IPS-20b (cell line): ENCODE results near the gene KCTD15.
"Not testable (repeated sequence)": the region's sequence is repeated elsewhere in the genome, so short reads cannot be mapped to it uniquely, and the experiment has no call there.

Source experiments
- H3K27ac ChIP-seq: one replicate; pipeline ENCODE4 v1.5.1; 2013; ENCODE audit warnings: low read length
- H3K27me3 ChIP-seq: 2 replicates; pipeline ENCODE4 v1.6.1; 2013; ENCODE audit warnings: mild to moderate bottlenecking, low read length, inconsistent platforms; ENCODE audit not compliant: insufficient read depth
- H3K36me3 ChIP-seq: 2 replicates; pipeline ENCODE4 v1.6.1; 2013; ENCODE audit warnings: low read depth, mild to moderate bottlenecking, inconsistent platforms, low read length, moderate library complexity; ENCODE audit not compliant: insufficient read depth
- H3K4me1 ChIP-seq: 2 replicates; pipeline ENCODE4 v1.6.1; 2013; ENCODE audit warnings: mild to moderate bottlenecking, control low read depth, inconsistent platforms, low read length, moderate library complexity; ENCODE audit not compliant: insufficient read depth
- H3K4me3 ChIP-seq: 2 replicates; pipeline ENCODE4 v1.5.1; 2013; ENCODE audit warnings: mild to moderate bottlenecking, low read length, inconsistent platforms
- H3K9ac ChIP-seq: 2 replicates; pipeline ENCODE4 v1.6.1; 2013; ENCODE audit warnings: low read depth, mild to moderate bottlenecking, inconsistent platforms, low read length, moderate library complexity
- H3K9me3 ChIP-seq: 2 replicates; pipeline ENCODE4 v1.6.1; 2013; ENCODE audit warnings: mild to moderate bottlenecking, low read depth, low read length, inconsistent platforms; ENCODE audit not compliant: insufficient read depth

The KCTD15 gene

GRCh38 chr19:33810821-33811220 lies 14.2 kb downstream of the KCTD15 start:
- no peak overlapping the region for H3K27ac ChIP-seq
- no peaks in the 10 kb centered on the region for H3K4me1 ChIP-seq
- H3K4me3 ChIP-seq, result no peak overlapping the region
- H3K9me3 ChIP-seq, result no peaks in the 10 kb centered on the region
- no peak overlapping the region for H3K9ac ChIP-seq
- no peaks in the 10 kb centered on the region for H3K27me3 ChIP-seq
- peaks cover 77% of the 10 kb centered on the region for H3K36me3 ChIP-seq

GRCh38 chr19:33811246-33811645 lies 14.6 kb downstream of the KCTD15 start:
- Histone ChIP-seq H3K4me1 (no peaks in the 10 kb centered on the region), H3K4me3 (no peak overlapping the region), H3K9me3 (no peaks in the 10 kb centered on the region), H3K27ac (no peak overlapping the region), H3K27me3 (no peaks in the 10 kb centered on the region), H3K9ac (no peak overlapping the region), H3K36me3 (peaks cover 73% of the 10 kb centered on the region)

DNA sequence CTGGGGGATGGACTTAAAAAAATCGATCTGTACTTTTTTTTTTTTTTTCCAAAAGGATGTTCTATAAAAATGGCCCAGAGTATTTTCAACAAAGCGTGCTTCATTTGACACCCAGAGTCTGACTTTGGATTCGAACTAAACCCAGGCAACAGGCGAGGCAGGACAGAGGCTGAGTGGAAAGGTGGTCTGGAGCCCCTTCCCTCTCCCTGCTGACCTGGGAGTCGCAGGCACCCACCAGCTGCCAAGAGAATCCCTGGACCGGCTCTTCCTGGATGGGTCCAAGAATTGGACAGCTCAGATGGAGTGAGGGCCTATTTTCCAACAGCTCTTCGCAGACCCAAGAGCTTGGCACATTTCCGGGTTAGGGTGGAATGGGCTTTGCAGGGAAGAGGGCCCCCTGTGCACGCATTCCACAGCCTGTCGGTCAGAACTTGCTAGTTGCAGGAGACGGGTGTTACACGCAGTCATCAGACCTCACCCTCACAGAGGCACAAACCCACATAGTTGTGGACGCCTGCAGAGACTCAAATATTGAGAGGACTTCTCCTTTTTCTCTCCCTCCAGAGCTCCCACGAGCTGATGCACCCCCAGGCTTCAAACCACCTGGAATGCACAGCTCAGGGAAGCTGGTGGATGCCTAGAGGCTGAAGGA lies 15.2 kb downstream of the KCTD15 start:
- H3K27me3 ChIP-seq, result no peaks in the 10 kb centered on the region
- no peak overlapping the region for H3K4me3 ChIP-seq
- H3K4me1 ChIP-seq, result no peaks in the 10 kb centered on the region
- H3K9me3 ChIP-seq, result no peaks in the 10 kb centered on the region
- H3K9ac ChIP-seq, result no peak overlapping the region
- H3K27ac ChIP-seq, result no peak overlapping the region
- peaks cover 67% of the 10 kb centered on the region for H3K36me3 ChIP-seq

GRCh38 chr19:33812388-33813330 lies 16.0 kb downstream of the KCTD15 start:
- Histone ChIP-seq H3K9me3 (no peaks in the 10 kb centered on the region), H3K27me3 (peaks cover under 1% of the 10 kb centered on the region; the same call in 1 of the 2 replicates), H3K36me3 (peaks cover 59% of the 10 kb centered on the region), H3K4me3 (no peak overlapping the region), H3K4me1 (no peaks in the 10 kb centered on the region), H3K9ac (no peak overlapping the region), H3K27ac (no peak overlapping the region)

- H3K27ac ChIP-seq, result no peak overlapping the region
Observed at GRCh38 chr19:33813391-33814101, 16.9 kb downstream of the KCTD15 start.

DNA sequence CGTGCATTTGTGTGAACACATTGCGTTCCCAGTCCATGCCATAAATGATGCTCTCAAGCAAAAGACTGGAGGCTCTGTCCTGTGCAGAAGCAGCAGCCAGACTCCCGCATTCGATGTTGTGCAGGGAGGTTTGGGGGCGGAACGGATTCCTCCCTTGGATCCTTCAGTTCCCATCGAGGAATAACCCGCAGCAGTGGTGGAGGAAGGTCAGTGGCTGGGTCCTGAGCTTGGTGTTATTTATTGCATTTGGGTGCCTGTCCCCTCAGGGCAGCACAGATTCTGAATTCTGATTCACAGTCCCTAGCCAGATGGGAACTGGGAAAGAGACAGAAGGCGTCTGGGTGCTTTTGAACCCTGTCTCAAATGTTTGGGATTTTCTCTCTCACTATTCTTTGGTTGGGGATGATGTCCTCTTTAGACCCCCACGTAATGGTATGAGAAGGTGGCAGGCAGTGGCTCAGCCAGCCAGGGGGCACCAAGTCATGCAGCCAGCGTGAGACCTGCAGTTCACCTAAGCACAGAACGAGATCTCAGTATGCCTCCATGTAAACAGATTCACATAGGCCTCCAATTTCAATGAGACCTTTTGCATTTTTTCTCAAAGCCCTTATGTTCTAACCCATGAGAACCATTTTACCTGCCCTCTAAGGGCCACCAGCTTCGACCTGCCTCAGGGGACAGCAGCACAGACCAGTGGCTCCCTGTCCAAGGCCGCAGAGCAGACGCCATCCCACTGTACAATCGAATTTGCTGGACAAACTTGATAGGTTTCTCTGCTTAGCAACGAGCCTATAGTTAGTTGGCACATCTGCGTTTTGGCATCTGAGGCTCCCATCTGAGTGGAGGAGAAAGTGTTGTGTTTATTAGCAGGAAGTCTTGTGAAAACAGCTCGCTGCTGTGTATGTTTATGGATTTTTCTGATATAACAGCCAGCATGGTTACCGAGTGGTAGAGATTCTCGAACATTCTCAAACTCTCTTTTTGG lies 17.8 kb downstream of the KCTD15 start:
- peaks cover 3% of the 10 kb centered on the region; the same call in 1 of the 2 replicates for H3K4me1 ChIP-seq
- H3K27me3 ChIP-seq, result peaks cover 6% of the 10 kb centered on the region; the same call in 1 of the 2 replicates
- H3K9ac ChIP-seq, result no peak overlapping the region
- H3K36me3 ChIP-seq, result peaks cover 48% of the 10 kb centered on the region
- no peak overlapping the region for H3K4me3 ChIP-seq
- no peaks in the 10 kb centered on the region for H3K9me3 ChIP-seq
- H3K27ac ChIP-seq, result no peak overlapping the region

More at GRCh38 chr19:33813391-33814101, 16.9 kb downstream of the KCTD15 start:
- peaks cover 6% of the 10 kb centered on the region; the same call in 1 of the 2 replicates for H3K27me3 ChIP-seq
- H3K4me1 ChIP-seq, result no peaks in the 10 kb centered on the region
- H3K4me3 ChIP-seq, result no peak overlapping the region
- H3K36me3 ChIP-seq, result peaks cover 50% of the 10 kb centered on the region
- no peak overlapping the region for H3K9ac ChIP-seq
- no peaks in the 10 kb centered on the region for H3K9me3 ChIP-seq

GRCh38 chr19:33815380-33816340 lies 19.0 kb downstream of the KCTD15 start:
- Histone ChIP-seq H3K9me3 (no peaks in the 10 kb centered on the region), H3K27ac (no peak overlapping the region), H3K9ac (no peak overlapping the region), H3K4me3 (no peak overlapping the region), H3K4me1 (peaks cover 7% of the 10 kb centered on the region; the same call in 1 of the 2 replicates), H3K36me3 (peaks cover 39% of the 10 kb centered on the region), H3K27me3 (peaks cover 13% of the 10 kb centered on the region)

- peaks cover 10% of the 10 kb centered on the region; the same call in 1 of the 2 replicates for H3K4me1 ChIP-seq
- no peak overlapping the region for H3K4me3 ChIP-seq
- H3K9ac ChIP-seq, result no peak overlapping the region
- peaks cover 23% of the 10 kb centered on the region for H3K27me3 ChIP-seq
- H3K9me3 ChIP-seq, result no peaks in the 10 kb centered on the region
- no peak overlapping the region for H3K27ac ChIP-seq
- peaks cover 13% of the 10 kb centered on the region for H3K36me3 ChIP-seq
Observed at GRCh38 chr19:33818411-33818810, 21.7 kb downstream of the KCTD15 start.

GRCh38 chr19:33819078-33819477 lies 22.4 kb downstream of the KCTD15 start:
- H3K4me1 ChIP-seq, H3K36me3 ChIP-seq, H3K9me3 ChIP-seq, H3K27ac ChIP-seq: not testable (repeated sequence)
- H3K27me3 ChIP-seq, result peaks cover 23% of the 10 kb centered on the region
- H3K9ac ChIP-seq, result peak overlapping the region; percentile 67; the same call in 1 of the 2 replicates
- peak overlapping the region; percentile 83; the same call in 1 of the 2 replicates for H3K4me3 ChIP-seq

- Histone ChIP-seq H3K9me3 (no peaks in the 10 kb centered on the region), H3K9ac (peak overlapping the region; percentile 67; the same call in 1 of the 2 replicates), H3K27ac (no peak overlapping the region), H3K36me3 (0 out of 2 replicates have a peak, but pooled peaks cover 3% of the 10 kb centered on the region), H3K27me3 (peaks cover 23% of the 10 kb centered on the region), H3K4me1 (peaks cover 10% of the 10 kb centered on the region; the same call in 1 of the 2 replicates), H3K4me3 (peak overlapping the region; percentile 83)
Observed at GRCh38 chr19:33819506-33819879, 22.8 kb downstream of the KCTD15 start.
